H1 (cell line): ENCODE measurements around the gene NT5M. TPM values are rescaled to one million over a fixed set of nuclear protein-coding genes. Genes with fewer than 3 reads are reported as not detected.

Experiments used
- NANOG ChIP-seq: IDR thresholded peaks from 2 replicates; pipeline ENCODE4 v1.6.1; 2011; ENCODE audit warnings: low read length, low read depth, mild to moderate bottlenecking, inconsistent platforms; ENCODE audit not compliant: insufficient read depth, poor library complexity, severe bottlenecking
- SIX5 ChIP-seq: IDR thresholded peaks from 2 replicates; pipeline ENCODE4 v1.6.1; 2011; ENCODE audit warnings: mild to moderate bottlenecking, low read depth, low read length
- SP4 ChIP-seq: IDR thresholded peaks from 2 replicates; pipeline ENCODE4 v1.6.1; 2012; ENCODE audit warnings: low read length, inconsistent platforms
- polyA plus RNA-seq, 7 experiments: library from polyadenylated mRNA; depleted of rRNA in 3 of 7; stranded (reverse) in 5 of 7; unstranded in 2 of 7; fragments of >200 nt in 5 of 7; fragments of 200-250 nt in 2 of 7; gene quantifications; 1 replicate in 5 of 7; 2 replicates in 1 of 7; 4 replicates in 1 of 7; pipeline versions ENCODE4 v1.2.1 to v1.2.3, GENCODE V29; 2011 to 2013; ENCODE audit warnings: missing spikeins in 2 of 7, mixed read lengths in 2 of 7
- total RNA-seq: library from RNA; stranded (reverse); fragmentation: NEBNext Ultra II Directional; extraction: Animal tissue kit (Norgen Biotek cat#: 25700); gene quantifications from 2 replicates; pipeline ENCODE4 v1.2.1, GENCODE V29; 2021

NT5M gene
- total and polyA plus RNA-seq, 2 of the 8 experiments (the other 6 are each of a cell fraction or from before 2014, with no cell fraction given): 7.6 to 18.2 TPM

GRCh38 chr17:17377071-17377967, 74.1 kb downstream of the NT5M start (continued):
- TF ChIP-seq NANOG: no peak
- TF ChIP-seq SP4: no peak
- no peak for TF ChIP-seq SIX5
